B cell (primary cell): ENCODE results near the gene RSPH1.

ENCODE experiments used
- CTCF ChIP-seq: fragments of 200-600 bp; IDR thresholded peaks from one replicate; pipeline ENCODE4 v1.8.0; 2022; ENCODE audit warnings: antibody characterized with exemption, mild to moderate bottlenecking
- EZH2 ChIP-seq: IDR thresholded peaks from 2 replicates; pipeline ENCODE4 v1.6.1; 2012; ENCODE audit warnings: borderline replicate concordance, low read depth, mild to moderate bottlenecking, moderate library complexity, low read length; ENCODE audit not compliant: insufficient read depth, poor library complexity, severe bottlenecking

- TF ChIP-seq CTCF (no peak), EZH2 (no peak)
Observed at GRCh38 chr21:42465803-42466127, 30.3 kb downstream of the RSPH1 start.
